ENCODE data around the gene NGEF.

- TF ChIP-seq, protein P1, sequence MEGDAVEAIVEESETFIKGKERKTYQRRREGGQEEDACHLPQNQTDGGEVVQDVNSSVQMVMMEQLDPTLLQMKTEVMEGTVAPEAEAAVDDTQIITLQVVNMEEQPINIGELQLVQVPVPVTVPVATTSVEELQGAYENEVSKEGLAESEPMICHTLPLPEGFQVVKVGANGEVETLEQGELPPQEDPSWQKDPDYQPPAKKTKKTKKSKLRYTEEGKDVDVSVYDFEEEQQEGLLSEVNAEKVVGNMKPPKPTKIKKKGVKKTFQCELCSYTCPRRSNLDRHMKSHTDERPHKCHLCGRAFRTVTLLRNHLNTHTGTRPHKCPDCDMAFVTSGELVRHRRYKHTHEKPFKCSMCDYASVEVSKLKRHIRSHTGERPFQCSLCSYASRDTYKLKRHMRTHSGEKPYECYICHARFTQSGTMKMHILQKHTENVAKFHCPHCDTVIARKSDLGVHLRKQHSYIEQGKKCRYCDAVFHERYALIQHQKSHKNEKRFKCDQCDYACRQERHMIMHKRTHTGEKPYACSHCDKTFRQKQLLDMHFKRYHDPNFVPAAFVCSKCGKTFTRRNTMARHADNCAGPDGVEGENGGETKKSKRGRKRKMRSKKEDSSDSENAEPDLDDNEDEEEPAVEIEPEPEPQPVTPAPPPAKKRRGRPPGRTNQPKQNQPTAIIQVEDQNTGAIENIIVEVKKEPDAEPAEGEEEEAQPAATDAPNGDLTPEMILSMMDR (IDR thresholded peaks at IDR 0.05): no peak
- TF ChIP-seq POLR2A (IDR thresholded peaks at IDR 0.05): no peak
- no peak for TF ChIP-seq POLR2AphosphoS5 (IDR thresholded peaks at IDR 0.05)
Observed at GRCh38 chr2:232924433-232924832, 88.6 kb downstream of the NGEF start.

All from suprapubic skin (tissue), 4 donors.